GM12872 (cell line): Measurements from ENCODE around the gene WWC1.

Experiments used
- TF ChIP-seq, protein P1 (sequence below): IDR thresholded peaks from 3 replicates; pipeline ENCODE4 v1.5.1; 2011; ENCODE audit warnings: low read depth, mild to moderate bottlenecking, low read length, moderate library complexity; ENCODE audit not compliant: insufficient read depth

The WWC1 gene

DNA sequence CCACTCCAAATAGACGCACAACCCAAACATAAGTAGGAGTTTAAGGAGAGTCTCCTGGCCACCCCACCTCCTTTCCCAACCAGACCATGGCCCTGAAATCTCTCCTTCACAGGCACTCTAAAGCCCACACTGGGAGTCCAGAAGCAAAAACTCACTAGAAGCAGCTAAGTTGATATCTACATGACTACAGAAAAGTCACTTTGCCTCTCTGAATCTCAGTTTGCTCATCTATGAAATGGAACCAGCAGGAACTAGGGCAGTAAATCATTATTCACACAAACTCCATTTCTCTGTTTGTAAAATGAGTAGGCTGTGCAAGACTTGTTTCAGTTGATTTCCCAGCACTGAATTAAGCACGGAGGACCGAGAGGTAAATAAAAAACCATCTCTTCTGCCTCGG lies 4.1 kb upstream of the WWC1 start:
- TF ChIP-seq, protein P1, sequence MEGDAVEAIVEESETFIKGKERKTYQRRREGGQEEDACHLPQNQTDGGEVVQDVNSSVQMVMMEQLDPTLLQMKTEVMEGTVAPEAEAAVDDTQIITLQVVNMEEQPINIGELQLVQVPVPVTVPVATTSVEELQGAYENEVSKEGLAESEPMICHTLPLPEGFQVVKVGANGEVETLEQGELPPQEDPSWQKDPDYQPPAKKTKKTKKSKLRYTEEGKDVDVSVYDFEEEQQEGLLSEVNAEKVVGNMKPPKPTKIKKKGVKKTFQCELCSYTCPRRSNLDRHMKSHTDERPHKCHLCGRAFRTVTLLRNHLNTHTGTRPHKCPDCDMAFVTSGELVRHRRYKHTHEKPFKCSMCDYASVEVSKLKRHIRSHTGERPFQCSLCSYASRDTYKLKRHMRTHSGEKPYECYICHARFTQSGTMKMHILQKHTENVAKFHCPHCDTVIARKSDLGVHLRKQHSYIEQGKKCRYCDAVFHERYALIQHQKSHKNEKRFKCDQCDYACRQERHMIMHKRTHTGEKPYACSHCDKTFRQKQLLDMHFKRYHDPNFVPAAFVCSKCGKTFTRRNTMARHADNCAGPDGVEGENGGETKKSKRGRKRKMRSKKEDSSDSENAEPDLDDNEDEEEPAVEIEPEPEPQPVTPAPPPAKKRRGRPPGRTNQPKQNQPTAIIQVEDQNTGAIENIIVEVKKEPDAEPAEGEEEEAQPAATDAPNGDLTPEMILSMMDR = no peak

DNA sequence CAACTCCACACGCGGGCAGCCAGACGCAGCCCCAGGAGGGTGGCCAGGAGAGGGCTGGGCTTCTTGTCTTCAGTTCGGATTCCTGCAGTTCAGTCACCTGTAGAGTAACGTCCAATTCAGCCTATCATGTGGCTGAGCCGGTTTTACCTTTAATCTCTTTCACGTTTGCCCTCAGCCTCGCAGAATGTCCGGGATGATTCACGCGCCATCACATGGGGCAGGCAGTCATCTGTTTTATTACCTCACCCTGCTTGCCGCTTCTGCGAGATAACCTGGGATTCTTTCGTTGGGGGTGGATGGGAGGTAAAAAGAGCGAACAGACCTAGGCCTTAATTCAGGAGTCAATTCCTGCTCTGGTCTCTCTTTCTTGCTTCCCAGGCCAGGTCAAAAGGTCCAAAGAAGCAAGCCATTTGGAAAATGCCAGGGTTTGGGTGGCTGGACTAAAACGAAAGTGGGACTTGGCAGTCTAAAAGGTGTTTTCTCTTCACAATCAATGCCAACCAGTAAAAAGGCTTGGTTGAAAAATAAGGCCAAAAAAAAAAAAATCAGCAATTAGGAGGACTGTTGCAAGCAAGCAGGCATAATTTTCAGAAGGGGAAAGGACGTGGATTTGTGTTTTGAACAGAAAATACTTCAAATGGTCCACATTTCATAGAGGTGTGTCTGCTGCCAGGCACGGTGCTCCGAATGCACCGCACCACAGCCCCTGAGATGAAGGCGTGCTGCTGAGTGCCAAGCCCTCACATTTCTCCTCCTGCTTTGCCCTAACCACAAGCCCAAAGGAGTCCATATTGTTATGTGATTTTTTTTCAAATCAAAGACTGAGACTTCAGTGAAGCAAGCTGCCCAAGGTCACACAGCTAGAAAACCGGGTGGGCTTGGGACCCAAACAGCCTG lies 2.8 kb upstream of the WWC1 start:
- TF ChIP-seq, protein P1 = no peak

DNA sequence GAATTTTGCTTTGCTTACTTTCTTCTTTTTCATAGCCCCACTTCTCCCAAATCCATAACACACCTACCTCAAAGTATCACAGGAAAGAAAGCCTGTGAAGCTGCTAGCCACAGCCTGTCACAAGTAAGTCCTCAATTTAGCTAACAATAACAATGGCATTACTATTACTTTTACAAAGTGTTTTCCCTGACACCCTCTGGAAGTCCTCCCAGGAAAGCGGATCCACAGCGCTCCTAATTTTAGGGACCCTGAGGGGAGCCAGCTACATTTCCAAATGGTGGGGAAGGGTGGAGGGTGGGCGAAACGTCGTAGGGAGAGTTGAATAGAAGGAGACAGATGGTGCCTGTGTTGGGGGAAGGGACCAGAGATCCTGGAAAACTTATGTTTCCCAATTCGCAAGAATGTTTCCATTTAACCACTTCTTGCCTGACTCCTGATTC lies 523 bp upstream of the WWC1 start:
- TF ChIP-seq, protein P1 = no peak

DNA sequence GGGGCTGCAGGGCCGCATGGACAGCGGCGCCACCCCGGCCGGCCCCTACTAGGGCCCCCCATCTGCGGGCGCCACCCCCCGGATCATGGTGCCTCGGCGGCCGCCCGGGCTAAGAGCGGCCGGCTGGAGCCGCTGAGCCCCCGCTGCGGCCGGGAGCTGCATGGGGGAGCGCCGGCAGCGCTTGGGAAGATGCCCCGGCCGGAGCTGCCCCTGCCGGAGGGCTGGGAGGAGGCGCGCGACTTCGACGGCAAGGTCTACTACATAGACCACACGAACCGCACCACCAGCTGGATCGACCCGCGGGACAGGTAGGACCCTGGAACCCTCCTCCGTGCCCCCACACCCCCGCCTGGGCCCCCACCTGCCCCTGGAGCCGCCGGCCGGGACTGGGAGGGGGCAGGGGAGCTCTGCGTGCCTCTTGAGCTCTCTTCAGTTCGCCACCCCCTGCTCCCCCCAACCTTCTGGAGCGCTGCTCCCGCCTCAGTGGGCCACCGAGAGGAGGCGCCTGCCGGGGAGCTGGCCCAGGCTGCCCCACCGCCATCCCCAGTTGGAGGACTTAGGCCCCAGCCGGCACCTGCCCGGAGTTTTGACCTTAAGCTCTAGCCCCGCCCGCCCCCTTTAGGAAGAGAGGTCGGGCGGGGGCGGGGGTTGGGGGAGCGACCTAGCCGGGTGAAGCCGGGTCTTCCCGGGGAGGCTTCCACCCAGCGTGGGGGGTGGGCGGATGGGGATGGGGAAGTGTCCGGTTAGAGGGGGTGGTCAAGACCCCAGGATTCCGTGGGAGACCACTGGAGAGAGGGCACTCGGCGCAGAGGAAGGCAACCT lies 730 bp downstream of the WWC1 start:
- TF ChIP-seq, protein P1 = no peak

GRCh38 chr5:168292786-168293696 lies 1.6 kb downstream of the WWC1 start:
- TF ChIP-seq, protein P1 = no peak

DNA sequence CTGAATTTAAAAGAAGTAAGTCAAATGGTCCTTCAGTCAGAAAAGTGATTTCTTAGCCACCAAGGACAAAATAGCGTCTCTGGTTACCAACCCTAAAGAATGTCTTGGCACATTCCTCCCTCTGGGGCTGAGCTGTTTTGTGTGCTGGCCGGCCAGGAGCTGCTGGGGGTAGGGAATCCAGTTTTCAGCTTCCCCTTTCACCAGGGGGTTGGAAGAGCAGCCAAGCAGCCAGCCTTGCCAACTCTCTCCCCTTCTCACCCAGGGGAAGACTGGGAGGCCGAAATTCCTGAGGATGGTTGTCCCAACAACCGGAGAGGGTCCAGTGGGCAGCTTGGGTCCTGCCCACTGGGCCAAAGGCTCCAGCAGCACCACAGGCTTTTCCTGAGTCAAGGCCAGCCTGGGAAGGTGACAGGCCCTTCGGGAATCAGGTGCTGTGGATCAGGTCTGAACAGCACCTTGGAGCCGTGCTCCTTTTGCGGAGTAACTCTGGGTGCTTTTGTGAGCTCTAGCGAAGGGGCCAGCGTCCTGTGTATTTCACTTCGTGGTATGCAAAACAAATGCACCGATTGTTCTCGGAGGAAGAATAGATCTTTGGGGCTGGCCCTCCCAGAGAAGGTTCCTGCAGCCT lies 4.2 kb downstream of the WWC1 start:
- TF ChIP-seq, protein P1 = no peak
